Ammon's horn (tissue), 1 donor: ENCODE measurements around the gene EMID1.
A peak's percentile ranks its signal among the peaks of the same experiment; 100 is the strongest.
"Not testable (repeated sequence)": the region's sequence is repeated elsewhere in the genome, so short reads cannot be mapped to it uniquely, and the experiment has no call there.

Experiments
- DNase-seq: peaks from one replicate; pipeline ENCODE4 v3.0.0-alpha.2; 2016; ENCODE audit warnings: low spot score

EMID1 gene

GRCh38 chr22:29231971-29232959 lies 26.6 kb downstream of the EMID1 start:
- DNase-seq = no peak

- no peak for DNase-seq
Measured at GRCh38 chr22:29233277-29233877, 27.7 kb downstream of the EMID1 start.

GRCh38 chr22:29240481-29240880 lies 34.8 kb downstream of the EMID1 start:
- DNase-seq = not testable (repeated sequence)

GRCh38 chr22:29243874-29244446 lies 38.3 kb downstream of the EMID1 start:
- DNase-seq = no peak

- no peak for DNase-seq
Measured at GRCh38 chr22:29244785-29245625, 39.3 kb downstream of the EMID1 start.

GRCh38 chr22:29245626-29246385 lies 40.1 kb downstream of the EMID1 start:
- DNase-seq = peak; percentile 87

GRCh38 chr22:29247891-29248290 lies 42.2 kb downstream of the EMID1 start:
- not testable (repeated sequence) for DNase-seq

- DNase-seq = no peak
Measured at GRCh38 chr22:29251265-29251664, 45.6 kb downstream of the EMID1 start.

GRCh38 chr22:29251981-29252911 lies 46.5 kb downstream of the EMID1 start:
- DNase-seq = no peak

- DNase-seq = no peak
Measured at GRCh38 chr22:29253561-29254285, 48.0 kb downstream of the EMID1 start.

GRCh38 chr22:29254286-29254660 lies 48.6 kb downstream of the EMID1 start:
- DNase-seq = no peak

- no peak for DNase-seq
Measured at GRCh38 chr22:29255064-29255621, 49.4 kb downstream of the EMID1 start.

- no peak for DNase-seq
Measured at GRCh38 chr22:29256606-29257325, 51.1 kb downstream of the EMID1 start.

GRCh38 chr22:29257751-29258181 lies 52.1 kb downstream of the EMID1 start:
- DNase-seq = no peak

GRCh38 chr22:29258407-29259252 lies 52.9 kb downstream of the EMID1 start:
- DNase-seq = no peak

- DNase-seq = no peak
Measured at GRCh38 chr22:29259253-29259899, 53.7 kb downstream of the EMID1 start.

GRCh38 chr22:29260031-29260560 lies 54.4 kb downstream of the EMID1 start:
- no peak for DNase-seq
